PC-3 (cell line): ENCODE measurements around the gene ZMYND11. TPM values are rescaled to one million over a fixed set of nuclear protein-coding genes. Genes with fewer than 3 reads are reported as not detected.

Experiments used
- ATAC-seq: fragments of 200-7000 bp; cut with Tn5 transposase; 2 replicates; pipeline ENCODE4 v1.9.1; 2020; ENCODE audit warnings: mild to moderate bottlenecking, moderate library complexity
- BruUV-seq: library from RNA; stranded (reverse); fragments of 400-500 nt; replicated peaks from 2 replicates; lab custom pipeline; 2021; lab: Mats Ljungman, UMichigan
- CTCF ChIA-PET: fragments of 300-600 bp; sonication (Branson Sonifier 250); formaldehyde crosslinking; loops from one replicate; lab custom pipeline; 2022; ENCODE audit warnings: antibody characterized with exemption; lab: Charles Lee
- POLR2A ChIA-PET: fragments of 300-600 bp; sonication (Branson Sonifier 250); formaldehyde crosslinking; loops from one replicate; lab custom pipeline; 2022; ENCODE audit warnings: antibody characterized with exemption; ENCODE audit not compliant: unreplicated experiment; lab: Charles Lee
- DNase-seq: peaks from one replicate; pipeline ENCODE4 v3.0.0-alpha.2; 2015
- H2AFZ ChIP-seq: fragments of 300-600 bp; sonication (generic); 2 replicates; pipeline ENCODE4 v1.6.0; 2016; ENCODE audit warnings: antibody characterized with exemption, low read length
- H3F3A ChIP-seq: fragments of 300-600 bp; sonication (generic); one replicate; pipeline ENCODE4 v1.6.0; 2017; ENCODE audit warnings: antibody characterized with exemption, low read length, control low read depth, mild to moderate bottlenecking; ENCODE audit not compliant: unreplicated experiment
- H3K27ac ChIP-seq: fragments of 300-600 bp; sonication (generic); 2 replicates; pipeline ENCODE4 v1.5.1; 2016; ENCODE audit warnings: mild to moderate bottlenecking, low read length
- H3K27me3 ChIP-seq: fragments of 300-600 bp; sonication (generic); 2 replicates; pipeline ENCODE4 v1.6.1; 2016; ENCODE audit warnings: low read length, mixed read lengths
- H3K36me3 ChIP-seq: fragments of 300-600 bp; sonication (generic); 2 replicates; pipeline ENCODE4 v1.6.1; 2016; ENCODE audit warnings: low read depth, mixed run types, low read length, mixed read lengths
- H3K4me1 ChIP-seq: fragments of 300-600 bp; sonication (generic); 2 replicates; pipeline ENCODE4 v1.5.1; 2016; ENCODE audit warnings: low read length; ENCODE audit not compliant: insufficient read depth
- H3K4me2 ChIP-seq: fragments of 300-600 bp; sonication (generic); 2 replicates; pipeline ENCODE4 v1.6.0; 2016; ENCODE audit warnings: low read length
- H3K4me3 ChIP-seq: fragments of 300-600 bp; sonication (generic); 2 replicates; pipeline ENCODE4 v1.5.1; 2016; ENCODE audit warnings: mild to moderate bottlenecking, low read length, mixed read lengths
- H3K79me2 ChIP-seq: fragments of 300-600 bp; sonication (generic); 2 replicates; pipeline ENCODE4 v1.6.1; 2017; ENCODE audit warnings: low read length, mixed read lengths
- H3K9ac ChIP-seq: fragments of 300-600 bp; sonication (generic); 2 replicates; pipeline ENCODE4 v1.6.0; 2016; ENCODE audit warnings: mild to moderate bottlenecking, low read length
- H3K9me2 ChIP-seq: fragments of 300-600 bp; sonication (generic); replicated peaks from 2 replicates; pipeline ENCODE4 v1.6.1; 2016; ENCODE audit warnings: mixed run types, low read length, mixed read lengths
- H3K9me3 ChIP-seq: fragments of 300-600 bp; sonication (generic); 2 replicates; pipeline ENCODE4 v1.6.1; 2016; ENCODE audit warnings: low read length, mixed read lengths
- H4K20me1 ChIP-seq: fragments of 300-600 bp; sonication (generic); 2 replicates; pipeline ENCODE4 v1.6.1; 2016; ENCODE audit warnings: low read length, mixed read lengths
- EZH2 ChIP-seq: fragments of 300-600 bp; sonication (generic); IDR thresholded peaks from one replicate; pipeline ENCODE4 v1.6.1; 2017; ENCODE audit warnings: antibody characterized with exemption, mild to moderate bottlenecking, low read length; ENCODE audit not compliant: unreplicated experiment
- EZH2phosphoT487 ChIP-seq: fragments of 300-600 bp; sonication (generic); IDR thresholded peaks from 2 replicates; pipeline ENCODE4 v1.6.1; 2018; ENCODE audit warnings: mild to moderate bottlenecking, antibody characterized with exemption, low read length, borderline replicate concordance
- intact Hi-C: fragments of 100-400 bp; cut with micrococcal nuclease; formaldehyde crosslinking; loops from 2 replicates; pipeline ENCODE4 v1.9.0; 2023
- total RNA-seq: library from RNA; depleted of rRNA; stranded (reverse); fragments of >200 nt; gene quantifications from 2 replicates; pipeline ENCODE4 v1.2.3, GENCODE V29; 2014
- TF ChIP-seq, protein P1 (sequence below): fragments of 300-600 bp; sonication (generic); conservative IDR thresholded peaks from 2 replicates; pipeline ENCODE4 v1.5.1; 2017; ENCODE audit warnings: antibody characterized with exemption, low read depth, mild to moderate bottlenecking, low read length

The ZMYND11 gene
- total RNA-seq, 1 experiment from 2014 or later: 17.1 TPM

DNA sequence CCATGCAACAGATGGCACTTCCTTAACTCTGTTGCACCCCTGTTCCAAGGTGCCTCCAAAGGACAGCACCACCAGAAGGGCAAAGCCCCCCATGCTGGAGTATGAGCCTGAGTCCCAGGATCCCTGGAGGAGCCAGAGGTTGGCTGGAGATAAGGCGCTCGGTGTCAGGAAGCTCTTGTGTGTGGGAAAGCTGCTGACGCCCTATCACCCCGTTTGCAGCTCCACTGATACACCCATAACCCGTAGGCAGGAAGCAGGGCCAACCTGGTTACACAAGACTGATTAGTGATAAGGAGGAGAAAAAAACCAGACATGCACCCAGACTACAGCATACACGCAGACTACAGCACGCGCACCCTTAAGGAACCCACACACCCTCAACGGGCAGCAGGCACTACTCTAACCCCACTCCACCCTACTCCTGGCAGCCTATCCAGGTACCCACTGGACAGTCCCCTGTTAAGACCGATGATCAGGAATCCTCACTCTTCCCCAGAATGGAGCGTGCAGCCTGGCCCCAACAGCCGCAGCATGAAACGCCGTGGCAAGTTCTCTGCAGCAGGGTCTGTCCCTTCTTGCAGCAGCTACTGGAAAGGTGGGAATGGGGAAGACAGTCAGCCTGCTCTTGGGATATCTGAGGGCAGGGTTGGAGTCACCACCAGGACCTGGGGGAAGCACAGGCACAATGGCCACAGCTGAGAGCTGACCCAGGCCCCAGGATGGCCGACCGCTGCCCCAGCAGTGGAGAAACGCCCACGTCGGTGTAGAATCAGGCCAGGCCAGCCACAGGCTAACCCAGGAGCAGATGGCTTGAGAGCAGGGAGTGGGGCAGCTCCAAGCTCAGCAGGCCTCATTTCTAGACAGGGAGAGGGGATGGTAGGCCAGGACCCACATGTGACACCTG, 47.8 kb upstream of the ZMYND11 start:
- no TSS peak for BruUV-seq
- no peaks in the 10 kb centered on the region for H3K9me2 ChIP-seq
- intact Hi-C loops: no loop called here

DNA sequence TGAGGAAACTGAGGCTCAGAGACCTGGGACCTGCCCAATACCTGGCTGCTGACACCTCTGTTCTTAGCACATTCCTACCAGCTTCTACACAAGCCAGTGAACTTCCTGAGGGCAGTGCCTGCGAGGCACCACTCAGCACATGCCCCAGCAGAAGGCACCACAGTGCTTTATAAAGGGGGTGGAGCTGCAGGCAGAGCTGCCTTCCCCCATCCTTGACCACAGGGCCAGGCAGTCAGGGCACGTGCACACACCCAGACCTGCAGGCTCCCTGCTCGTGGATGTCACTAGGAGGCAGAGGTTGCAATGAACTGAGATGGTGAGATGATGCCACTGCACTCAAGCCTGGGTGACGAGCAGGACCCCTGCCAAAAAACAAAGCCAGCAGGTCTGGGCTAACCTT, 47.0 kb upstream of the ZMYND11 start:
- Histone ChIP-seq H2AFZ (no peak overlapping the region), H3K36me3 (no peaks in the 10 kb centered on the region), H3F3A (no peaks in the 10 kb centered on the region), H4K20me1 (no peaks in the 10 kb centered on the region), H3K9ac (no peak overlapping the region), H3K4me3 (no peak overlapping the region), H3K9me3 (no peaks in the 10 kb centered on the region), H3K27me3 (no peaks in the 10 kb centered on the region), H3K27ac (no peak overlapping the region), H3K4me2 (no peak overlapping the region), H3K9me2 (no peaks in the 10 kb centered on the region), H3K4me1 (peaks cover 7% of the 10 kb centered on the region), H3K79me2 (no peaks in the 10 kb centered on the region)
- intact Hi-C loops: no loop called here
- CTCF ChIA-PET: no interaction called here
- ATAC-seq (no peak), DNase-seq (no peak)
- TF ChIP-seq EZH2phosphoT487 (no peak), EZH2 (no peak)
- TF ChIP-seq, protein P1, sequence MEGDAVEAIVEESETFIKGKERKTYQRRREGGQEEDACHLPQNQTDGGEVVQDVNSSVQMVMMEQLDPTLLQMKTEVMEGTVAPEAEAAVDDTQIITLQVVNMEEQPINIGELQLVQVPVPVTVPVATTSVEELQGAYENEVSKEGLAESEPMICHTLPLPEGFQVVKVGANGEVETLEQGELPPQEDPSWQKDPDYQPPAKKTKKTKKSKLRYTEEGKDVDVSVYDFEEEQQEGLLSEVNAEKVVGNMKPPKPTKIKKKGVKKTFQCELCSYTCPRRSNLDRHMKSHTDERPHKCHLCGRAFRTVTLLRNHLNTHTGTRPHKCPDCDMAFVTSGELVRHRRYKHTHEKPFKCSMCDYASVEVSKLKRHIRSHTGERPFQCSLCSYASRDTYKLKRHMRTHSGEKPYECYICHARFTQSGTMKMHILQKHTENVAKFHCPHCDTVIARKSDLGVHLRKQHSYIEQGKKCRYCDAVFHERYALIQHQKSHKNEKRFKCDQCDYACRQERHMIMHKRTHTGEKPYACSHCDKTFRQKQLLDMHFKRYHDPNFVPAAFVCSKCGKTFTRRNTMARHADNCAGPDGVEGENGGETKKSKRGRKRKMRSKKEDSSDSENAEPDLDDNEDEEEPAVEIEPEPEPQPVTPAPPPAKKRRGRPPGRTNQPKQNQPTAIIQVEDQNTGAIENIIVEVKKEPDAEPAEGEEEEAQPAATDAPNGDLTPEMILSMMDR: no peak
- no TSS peak for BruUV-seq
- POLR2A ChIA-PET: no interaction called here

More for the DNA sequence above, 47.8 kb upstream of the ZMYND11 start:
- no peak overlapping the region for H3K27ac ChIP-seq
- no peaks in the 10 kb centered on the region for H3K9me3 ChIP-seq
- no peak for ATAC-seq
- H3F3A ChIP-seq: no peaks in the 10 kb centered on the region
- no peaks in the 10 kb centered on the region for H3K27me3 ChIP-seq
- no peak overlapping the region for H3K4me3 ChIP-seq
- H3K9ac ChIP-seq: no peak overlapping the region
- no peaks in the 10 kb centered on the region for H4K20me1 ChIP-seq
- no peak for TF ChIP-seq EZH2
- TF ChIP-seq, protein P1: no peak
- TF ChIP-seq EZH2phosphoT487: no peak
- CTCF ChIA-PET: no interaction called here
- no peak for DNase-seq
- H3K4me1 ChIP-seq: peaks cover 4% of the 10 kb centered on the region
- POLR2A ChIA-PET: no interaction called here
- no peak overlapping the region for H2AFZ ChIP-seq
- H3K79me2 ChIP-seq: no peaks in the 10 kb centered on the region
- no peak overlapping the region for H3K4me2 ChIP-seq
- H3K36me3 ChIP-seq: no peaks in the 10 kb centered on the region

DNA sequence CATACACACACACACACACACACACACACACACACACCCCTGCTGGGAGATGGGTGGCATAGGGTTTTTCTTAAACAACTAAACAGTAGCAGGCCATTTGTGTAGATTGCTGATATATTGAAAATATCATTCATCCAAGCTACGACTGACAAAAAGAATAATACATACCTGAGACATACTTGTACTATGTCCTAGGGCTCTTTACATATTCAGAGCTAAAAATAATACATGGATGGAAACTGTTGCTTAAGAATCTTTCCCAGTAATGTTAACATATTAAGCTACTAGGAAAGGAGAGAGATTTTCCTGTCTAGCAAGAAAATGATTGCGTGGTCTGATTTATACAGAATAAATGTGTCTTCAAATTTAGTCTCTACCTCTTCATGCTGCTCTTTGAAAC, 46.0 kb upstream of the ZMYND11 start:
- intact Hi-C loops: no loop called here
- H2AFZ ChIP-seq: no peak overlapping the region

More for the DNA sequence above, 46.0 kb upstream of the ZMYND11 start:
- no peak for TF ChIP-seq EZH2phosphoT487
- TF ChIP-seq, protein P1: no peak
- no peak for TF ChIP-seq EZH2
- ChIA-PET CTCF (no interaction called here), POLR2A (no interaction called here)
- Histone ChIP-seq H4K20me1 (no peaks in the 10 kb centered on the region), H3F3A (no peaks in the 10 kb centered on the region), H3K9ac (no peak overlapping the region), H3K27me3 (no peaks in the 10 kb centered on the region), H3K36me3 (no peaks in the 10 kb centered on the region), H3K27ac (no peak overlapping the region), H3K4me3 (no peak overlapping the region), H3K9me3 (no peaks in the 10 kb centered on the region), H3K4me2 (no peak overlapping the region), H3K9me2 (no peaks in the 10 kb centered on the region), H3K79me2 (no peaks in the 10 kb centered on the region), H3K4me1 (peaks cover 7% of the 10 kb centered on the region)
- no peak for ATAC-seq
- no TSS peak for BruUV-seq
- DNase-seq: no peak
